GM21447 (cell line): Measurements from ENCODE around the gene ADAM19.
A peak's percentile ranks its signal among the peaks of the same experiment; 100 is the strongest.

Experiments used
- ATAC-seq: cut with Tn5 transposase; IDR thresholded peaks from one replicate; pipeline ENCODE4 v1.9.1; 2021; ENCODE audit not compliant: unreplicated experiment

ADAM19 gene

GRCh38 chr5:157544623-157544989 is 31.0 kb downstream of the ADAM19 start:
- ATAC-seq, result no peak

GRCh38 chr5:157543825-157544622 is 31.6 kb downstream of the ADAM19 start:
- no peak for ATAC-seq

GRCh38 chr5:157542282-157543000 is 33.1 kb downstream of the ADAM19 start:
- no peak for ATAC-seq

GRCh38 chr5:157541447-157542118 is 34.0 kb downstream of the ADAM19 start:
- ATAC-seq, result peak; percentile 9

- peak; percentile 97 for ATAC-seq
Measured at GRCh38 chr5:157540707-157541446, 34.7 kb downstream of the ADAM19 start.

GRCh38 chr5:157540124-157540523 is 35.5 kb downstream of the ADAM19 start:
- no peak for ATAC-seq

- no peak for ATAC-seq
Measured at GRCh38 chr5:157539503-157540022, 36.0 kb downstream of the ADAM19 start.

GRCh38 chr5:157538311-157538710 is 37.3 kb downstream of the ADAM19 start:
- no peak for ATAC-seq

GRCh38 chr5:157535042-157535865 is 40.3 kb downstream of the ADAM19 start:
- ATAC-seq, result no peak

- no peak for ATAC-seq
Measured at GRCh38 chr5:157533011-157533481, 42.5 kb downstream of the ADAM19 start.

GRCh38 chr5:157532022-157532421 is 43.6 kb downstream of the ADAM19 start:
- ATAC-seq, result no peak

GRCh38 chr5:157530226-157530972 is 45.2 kb downstream of the ADAM19 start:
- no peak for ATAC-seq

GRCh38 chr5:157529002-157529401 is 46.6 kb downstream of the ADAM19 start:
- no peak for ATAC-seq

GRCh38 chr5:157528036-157528632 is 47.4 kb downstream of the ADAM19 start:
- ATAC-seq, result no peak

- ATAC-seq, result no peak
Measured at GRCh38 chr5:157524887-157525286, 50.7 kb downstream of the ADAM19 start.

GRCh38 chr5:157523976-157524375 is 51.6 kb downstream of the ADAM19 start:
- no peak for ATAC-seq

- ATAC-seq, result no peak
Measured at GRCh38 chr5:157521704-157522029, 53.9 kb downstream of the ADAM19 start.

GRCh38 chr5:157520911-157521703 is 54.5 kb downstream of the ADAM19 start:
- ATAC-seq, result no peak
